NB4 (cell line): ENCODE data around the gene CALD1.

Source experiments
- POLR2A ChIP-seq: IDR thresholded peaks from 2 replicates; pipeline ENCODE4 v1.6.1; 2011; ENCODE audit warnings: mild to moderate bottlenecking; ENCODE audit not compliant: insufficient read length; ENCODE audit errors: extremely low read depth
- TF ChIP-seq, protein P1 (sequence below): IDR thresholded peaks from one replicate; pipeline ENCODE4 v1.5.1; 2012; ENCODE audit warnings: low read depth, low read length
- TF ChIP-seq, protein P2 (sequence below): IDR thresholded peaks from 2 replicates; pipeline ENCODE4 v1.6.1; 2011; ENCODE audit warnings: low read depth, low read length

DNA sequence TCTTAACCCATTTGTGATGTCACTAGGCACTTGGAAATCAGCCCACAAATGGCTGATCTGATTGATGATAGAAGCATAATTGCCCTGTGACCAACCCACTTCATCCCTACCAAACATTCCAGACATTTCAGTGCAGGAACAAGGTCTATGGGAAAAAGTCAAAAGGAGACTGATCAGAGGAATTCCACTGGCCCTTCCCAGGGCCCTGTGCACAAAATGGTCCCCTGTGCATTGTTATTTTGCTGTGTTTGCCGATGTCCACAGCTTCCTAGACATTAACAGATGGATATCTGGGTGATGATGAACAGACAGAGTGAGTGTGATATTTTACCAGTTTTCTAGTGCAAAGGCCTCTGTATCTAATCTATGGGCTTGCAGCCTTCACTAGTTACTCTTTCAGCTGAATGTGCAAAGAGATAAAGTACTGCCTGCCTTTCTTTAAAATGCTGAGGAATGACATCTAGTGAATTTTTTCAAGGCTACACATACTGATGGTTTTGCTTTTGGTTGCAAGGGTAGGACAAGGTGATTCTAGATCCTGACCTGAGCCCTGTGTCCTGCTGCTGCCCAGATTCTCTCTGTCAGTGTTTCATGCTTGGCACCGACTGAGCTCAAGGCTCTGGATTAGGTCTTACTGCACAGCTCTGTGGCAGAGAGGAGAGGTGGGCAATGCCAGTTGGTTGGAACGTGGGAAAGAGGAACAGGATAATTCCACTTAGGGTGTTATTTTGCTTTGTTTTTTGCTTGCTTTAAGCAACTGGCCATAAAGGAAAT, 55.4 kb downstream of the CALD1 start:
- TF ChIP-seq, protein P1, sequence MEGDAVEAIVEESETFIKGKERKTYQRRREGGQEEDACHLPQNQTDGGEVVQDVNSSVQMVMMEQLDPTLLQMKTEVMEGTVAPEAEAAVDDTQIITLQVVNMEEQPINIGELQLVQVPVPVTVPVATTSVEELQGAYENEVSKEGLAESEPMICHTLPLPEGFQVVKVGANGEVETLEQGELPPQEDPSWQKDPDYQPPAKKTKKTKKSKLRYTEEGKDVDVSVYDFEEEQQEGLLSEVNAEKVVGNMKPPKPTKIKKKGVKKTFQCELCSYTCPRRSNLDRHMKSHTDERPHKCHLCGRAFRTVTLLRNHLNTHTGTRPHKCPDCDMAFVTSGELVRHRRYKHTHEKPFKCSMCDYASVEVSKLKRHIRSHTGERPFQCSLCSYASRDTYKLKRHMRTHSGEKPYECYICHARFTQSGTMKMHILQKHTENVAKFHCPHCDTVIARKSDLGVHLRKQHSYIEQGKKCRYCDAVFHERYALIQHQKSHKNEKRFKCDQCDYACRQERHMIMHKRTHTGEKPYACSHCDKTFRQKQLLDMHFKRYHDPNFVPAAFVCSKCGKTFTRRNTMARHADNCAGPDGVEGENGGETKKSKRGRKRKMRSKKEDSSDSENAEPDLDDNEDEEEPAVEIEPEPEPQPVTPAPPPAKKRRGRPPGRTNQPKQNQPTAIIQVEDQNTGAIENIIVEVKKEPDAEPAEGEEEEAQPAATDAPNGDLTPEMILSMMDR, result no peak
- TF ChIP-seq POLR2A, result no peak
- TF ChIP-seq, protein P2, sequence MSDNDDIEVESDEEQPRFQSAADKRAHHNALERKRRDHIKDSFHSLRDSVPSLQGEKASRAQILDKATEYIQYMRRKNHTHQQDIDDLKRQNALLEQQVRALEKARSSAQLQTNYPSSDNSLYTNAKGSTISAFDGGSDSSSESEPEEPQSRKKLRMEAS, result no peak
